ENCODE measurements around the gene SEC14L2. TPM values are rescaled to one million over a fixed set of nuclear protein-coding genes. Genes with fewer than 3 reads are reported as not detected.

Gene SEC14L2
- total RNA-seq, 3 donors from 2014 or later = 5.3 to 45.7 (median 29.5) TPM

GRCh38 chr22:30422481-30423300 lies 25.9 kb downstream of the SEC14L2 start:
- H3K4me1 ChIP-seq = peaks cover 10 to 28% of the 10 kb centered on the region in 2 donors
- no peaks in the 10 kb centered on the region for H3K36me3 ChIP-seq
- TF ChIP-seq POLR2AphosphoS5 (IDR thresholded peaks at IDR 0.05) (peak in 2 of 3 donors; percentile 18 to 68), POLR2A (IDR thresholded peaks at IDR 0.05) (peak; percentile 31)
- TF ChIP-seq, protein P1, sequence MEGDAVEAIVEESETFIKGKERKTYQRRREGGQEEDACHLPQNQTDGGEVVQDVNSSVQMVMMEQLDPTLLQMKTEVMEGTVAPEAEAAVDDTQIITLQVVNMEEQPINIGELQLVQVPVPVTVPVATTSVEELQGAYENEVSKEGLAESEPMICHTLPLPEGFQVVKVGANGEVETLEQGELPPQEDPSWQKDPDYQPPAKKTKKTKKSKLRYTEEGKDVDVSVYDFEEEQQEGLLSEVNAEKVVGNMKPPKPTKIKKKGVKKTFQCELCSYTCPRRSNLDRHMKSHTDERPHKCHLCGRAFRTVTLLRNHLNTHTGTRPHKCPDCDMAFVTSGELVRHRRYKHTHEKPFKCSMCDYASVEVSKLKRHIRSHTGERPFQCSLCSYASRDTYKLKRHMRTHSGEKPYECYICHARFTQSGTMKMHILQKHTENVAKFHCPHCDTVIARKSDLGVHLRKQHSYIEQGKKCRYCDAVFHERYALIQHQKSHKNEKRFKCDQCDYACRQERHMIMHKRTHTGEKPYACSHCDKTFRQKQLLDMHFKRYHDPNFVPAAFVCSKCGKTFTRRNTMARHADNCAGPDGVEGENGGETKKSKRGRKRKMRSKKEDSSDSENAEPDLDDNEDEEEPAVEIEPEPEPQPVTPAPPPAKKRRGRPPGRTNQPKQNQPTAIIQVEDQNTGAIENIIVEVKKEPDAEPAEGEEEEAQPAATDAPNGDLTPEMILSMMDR (IDR thresholded peaks at IDR 0.05) = no peak
- DNase-seq (ENCODE audit: low spot score in 2 of 2) = peak; percentile 68 to 71
- H3K4me3 ChIP-seq = peak overlapping the region; percentile 71 to 85 (median 76)
- H3K27ac ChIP-seq = peak overlapping the region; percentile 96 to 99
- no peaks in the 10 kb centered on the region for H3K27me3 ChIP-seq
- H3K9me3 ChIP-seq = no peaks in the 10 kb centered on the region
- intact Hi-C loops (cut with DNase I; ENCODE audit: low total_unique reads) = no loop called here

GRCh38 chr22:30423301-30423958 lies 26.6 kb downstream of the SEC14L2 start:
- Histone ChIP-seq H3K4me1 (peaks cover 10 to 28% of the 10 kb centered on the region in 2 donors), H3K27ac (peak overlapping the region; percentile 96 to 99), H3K36me3 (no peaks in the 10 kb centered on the region), H3K27me3 (no peaks in the 10 kb centered on the region), H3K9me3 (no peaks in the 10 kb centered on the region), H3K4me3 (peak overlapping the region; percentile 71 to 85 (median 76))
- TF ChIP-seq, protein P1 (IDR thresholded peaks at IDR 0.05) = peak in 1 of 3 donors; percentile 15
- peak; percentile 90 for TF ChIP-seq POLR2A (IDR thresholded peaks at IDR 0.05)
- peak in 1 of 3 donors; percentile 92 for TF ChIP-seq POLR2AphosphoS5 (IDR thresholded peaks at IDR 0.05)
- peak; percentile 58 to 74 for DNase-seq (ENCODE audit: low spot score in 2 of 2)
- intact Hi-C loops (cut with DNase I; ENCODE audit: low total_unique reads) = no loop called here

DNA sequence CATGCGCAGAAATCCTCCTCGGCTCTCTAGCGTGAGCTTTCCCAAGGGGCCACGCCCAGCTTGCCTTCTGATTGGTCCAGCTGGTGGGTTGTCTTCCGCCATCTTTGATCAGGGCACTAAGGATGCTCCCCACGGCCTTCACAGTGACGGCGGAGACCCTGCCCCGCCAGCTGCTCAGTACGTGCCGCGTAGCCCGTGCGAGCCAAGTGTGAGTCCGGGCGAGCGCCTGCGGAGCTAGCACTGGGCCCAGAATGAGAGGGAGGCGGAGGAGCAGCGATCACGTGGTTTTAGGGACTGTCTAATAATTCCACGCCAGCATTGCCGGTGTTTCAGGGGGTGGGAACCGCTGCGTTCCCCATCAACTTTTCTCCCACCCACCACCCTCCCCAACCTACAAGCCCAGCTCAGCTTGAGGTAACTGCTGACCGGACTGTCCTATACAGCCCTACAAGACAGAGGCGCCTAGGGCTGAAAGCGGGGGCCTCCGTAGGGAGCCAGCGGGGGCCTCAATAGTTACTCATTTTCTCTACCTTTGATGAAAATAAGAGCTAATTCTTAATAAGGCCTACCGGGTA lies 27.2 kb downstream of the SEC14L2 start:
- TF ChIP-seq POLR2AphosphoS5 (IDR thresholded peaks at IDR 0.05) = peak; percentile 83 to 96 (median 94)
- TF ChIP-seq POLR2A (IDR thresholded peaks at IDR 0.05) = no peak
- TF ChIP-seq, protein P1 (IDR thresholded peaks at IDR 0.05) = no peak
- H3K9me3 ChIP-seq = no peaks in the 10 kb centered on the region
- peaks cover 10 to 28% of the 10 kb centered on the region in 2 donors for H3K4me1 ChIP-seq
- peak overlapping the region; percentile 71 to 85 (median 76) for H3K4me3 ChIP-seq
- no peaks in the 10 kb centered on the region for H3K27me3 ChIP-seq
- intact Hi-C loops (cut with DNase I; ENCODE audit: low total_unique reads) = no loop called here
- DNase-seq (ENCODE audit: low spot score in 2 of 2) = peak; percentile 99
- no peaks in the 10 kb centered on the region for H3K36me3 ChIP-seq
- H3K27ac ChIP-seq = peak overlapping the region; percentile 96 to 99

- DNase-seq (ENCODE audit: low spot score in 2 of 2) = no peak
- peak overlapping the region; percentile 71 to 85 (median 76) for H3K4me3 ChIP-seq
- intact Hi-C loops (cut with DNase I; ENCODE audit: low total_unique reads) = no loop called here
- peak overlapping the region; percentile 96 to 99 for H3K27ac ChIP-seq
- H3K36me3 ChIP-seq = no peaks in the 10 kb centered on the region
- TF ChIP-seq POLR2A (IDR thresholded peaks at IDR 0.05) = no peak
- TF ChIP-seq, protein P1 (IDR thresholded peaks at IDR 0.05) = no peak
- no peak for TF ChIP-seq POLR2AphosphoS5 (IDR thresholded peaks at IDR 0.05)
- no peaks in the 10 kb centered on the region for H3K9me3 ChIP-seq
- peaks cover 10 to 28% of the 10 kb centered on the region in 2 donors for H3K4me1 ChIP-seq
- no peaks in the 10 kb centered on the region for H3K27me3 ChIP-seq
Observed at GRCh38 chr22:30424534-30425326, 27.9 kb downstream of the SEC14L2 start.
